ENCODE results near the gene TMC7. TPM values are rescaled to one million over a fixed set of nuclear protein-coding genes. Genes with fewer than 3 reads are reported as not detected.

TMC7 gene
- total RNA-seq, 1 experiment from 2014 or later, result 4.1 TPM

DNA sequence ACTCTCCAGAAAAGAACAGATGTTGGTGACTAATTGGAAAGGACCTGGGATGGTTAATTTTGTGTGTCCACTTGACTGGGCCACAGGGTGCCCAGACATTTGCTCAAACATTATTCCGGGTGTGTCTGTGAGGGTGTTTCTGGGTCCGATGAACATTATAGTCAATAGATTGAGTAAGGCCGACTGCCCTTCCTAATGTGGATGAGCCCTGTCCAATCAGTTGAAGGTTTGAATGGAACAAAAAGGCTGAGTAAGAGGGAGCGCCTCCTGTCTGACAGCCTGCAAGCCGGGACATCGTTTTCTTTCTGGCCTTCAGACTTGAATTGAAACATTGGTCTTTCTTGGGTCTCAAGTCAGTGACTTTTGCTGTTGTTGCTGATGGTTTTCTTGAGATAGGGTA, 107.2 kb downstream of the TMC7 start:
- H3K9me3 Mint-ChIP-seq (ENCODE audit: unreplicated experiment), result no peaks in the 10 kb centered on the region
- no TSS peak for BruUV-seq (replicated peaks)
- H3K4me1 Mint-ChIP-seq (ENCODE audit: insufficient read depth, unreplicated experiment), result peaks cover 23% of the 10 kb centered on the region
- H3K27ac Mint-ChIP-seq (ENCODE audit: low read depth, unreplicated experiment), result no peak overlapping the region
- intact Hi-C loops (cut with micrococcal nuclease), result no loop called here
- peaks cover 6% of the 10 kb centered on the region for H3K36me3 Mint-ChIP-seq (ENCODE audit: insufficient read depth, unreplicated experiment)
- ChIA-PET CTCF (no interaction called here), POLR2A (no interaction called here)
- H3K4me3 Mint-ChIP-seq (ENCODE audit: unreplicated experiment), result no peak overlapping the region
- H3K27me3 Mint-ChIP-seq (ENCODE audit: insufficient read depth, unreplicated experiment), result no peaks in the 10 kb centered on the region
- TF ChIP-seq, protein P1, sequence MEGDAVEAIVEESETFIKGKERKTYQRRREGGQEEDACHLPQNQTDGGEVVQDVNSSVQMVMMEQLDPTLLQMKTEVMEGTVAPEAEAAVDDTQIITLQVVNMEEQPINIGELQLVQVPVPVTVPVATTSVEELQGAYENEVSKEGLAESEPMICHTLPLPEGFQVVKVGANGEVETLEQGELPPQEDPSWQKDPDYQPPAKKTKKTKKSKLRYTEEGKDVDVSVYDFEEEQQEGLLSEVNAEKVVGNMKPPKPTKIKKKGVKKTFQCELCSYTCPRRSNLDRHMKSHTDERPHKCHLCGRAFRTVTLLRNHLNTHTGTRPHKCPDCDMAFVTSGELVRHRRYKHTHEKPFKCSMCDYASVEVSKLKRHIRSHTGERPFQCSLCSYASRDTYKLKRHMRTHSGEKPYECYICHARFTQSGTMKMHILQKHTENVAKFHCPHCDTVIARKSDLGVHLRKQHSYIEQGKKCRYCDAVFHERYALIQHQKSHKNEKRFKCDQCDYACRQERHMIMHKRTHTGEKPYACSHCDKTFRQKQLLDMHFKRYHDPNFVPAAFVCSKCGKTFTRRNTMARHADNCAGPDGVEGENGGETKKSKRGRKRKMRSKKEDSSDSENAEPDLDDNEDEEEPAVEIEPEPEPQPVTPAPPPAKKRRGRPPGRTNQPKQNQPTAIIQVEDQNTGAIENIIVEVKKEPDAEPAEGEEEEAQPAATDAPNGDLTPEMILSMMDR (IDR thresholded peaks at IDR 0.05; ENCODE audit: unreplicated experiment), result no peak
- no peak for DNase-seq (ENCODE audit: unreplicated experiment)

- no TSS peak for BruUV-seq (replicated peaks)
- Mint-ChIP-seq H3K4me3 (ENCODE audit: unreplicated experiment) (no peak overlapping the region), H3K27me3 (ENCODE audit: insufficient read depth, unreplicated experiment) (no peaks in the 10 kb centered on the region), H3K36me3 (ENCODE audit: insufficient read depth, unreplicated experiment) (no peaks in the 10 kb centered on the region), H3K27ac (ENCODE audit: low read depth, unreplicated experiment) (peak overlapping the region; percentile 4), H3K4me1 (ENCODE audit: insufficient read depth, unreplicated experiment) (peaks cover 23% of the 10 kb centered on the region), H3K9me3 (ENCODE audit: unreplicated experiment) (no peaks in the 10 kb centered on the region)
- CTCF ChIA-PET, result interaction anchor here (0.8 to 1.2 kb wide), 2 partner anchors 23 to 87 kb away, joined by 3 to 4 read pairs; no protein-coding TSS in a partner anchor
- POLR2A ChIA-PET, result interaction anchor here (1.1 kb wide), 1 partner anchor 26 kb away, joined by 3 read pairs; no protein-coding TSS in a partner anchor
- TF ChIP-seq, protein P1 (IDR thresholded peaks at IDR 0.05; ENCODE audit: unreplicated experiment), result no peak
- no peak for DNase-seq (ENCODE audit: unreplicated experiment)
- intact Hi-C loops (cut with micrococcal nuclease), result no loop called here
Observed at GRCh38 chr16:19092653-19093410, 109.1 kb downstream of the TMC7 start.

GRCh38 chr16:19093631-19094541, 110.2 kb downstream of the TMC7 start:
- DNase-seq (ENCODE audit: unreplicated experiment), result no peak
- TF ChIP-seq, protein P1 (IDR thresholded peaks at IDR 0.05; ENCODE audit: unreplicated experiment), result no peak
- H3K9me3 Mint-ChIP-seq (ENCODE audit: unreplicated experiment), result no peaks in the 10 kb centered on the region
- H3K36me3 Mint-ChIP-seq (ENCODE audit: insufficient read depth, unreplicated experiment), result no peaks in the 10 kb centered on the region
- H3K4me3 Mint-ChIP-seq (ENCODE audit: unreplicated experiment), result no peak overlapping the region
- no peak overlapping the region for H3K27ac Mint-ChIP-seq (ENCODE audit: low read depth, unreplicated experiment)
- intact Hi-C loops (cut with micrococcal nuclease), result no loop called here
- ChIA-PET POLR2A (interaction anchor here (1.1 to 2.0 kb wide), 3 partner anchors 11 to 25 kb away, joined by 3 to 7 read pairs (median 6); no protein-coding TSS in a partner anchor), CTCF (interaction anchor here (0.5 to 1.7 kb wide), 12 partner anchors 8 to 409 kb away, joined by 3 to 12 read pairs (median 4); no protein-coding TSS in a partner anchor)
- BruUV-seq (replicated peaks), result no TSS peak
- H3K4me1 Mint-ChIP-seq (ENCODE audit: insufficient read depth, unreplicated experiment), result peaks cover 23% of the 10 kb centered on the region
- no peaks in the 10 kb centered on the region for H3K27me3 Mint-ChIP-seq (ENCODE audit: insufficient read depth, unreplicated experiment)
